GM12874 (cell line): Measurements from ENCODE around the gene TEX53.

Source experiments
- TF ChIP-seq, protein P1 (sequence below): IDR thresholded peaks from 2 replicates; pipeline ENCODE4 v1.5.1; 2011; ENCODE audit warnings: low read depth, mild to moderate bottlenecking, control low read depth, low read length, moderate library complexity; ENCODE audit not compliant: insufficient read depth

The TEX53 gene

DNA sequence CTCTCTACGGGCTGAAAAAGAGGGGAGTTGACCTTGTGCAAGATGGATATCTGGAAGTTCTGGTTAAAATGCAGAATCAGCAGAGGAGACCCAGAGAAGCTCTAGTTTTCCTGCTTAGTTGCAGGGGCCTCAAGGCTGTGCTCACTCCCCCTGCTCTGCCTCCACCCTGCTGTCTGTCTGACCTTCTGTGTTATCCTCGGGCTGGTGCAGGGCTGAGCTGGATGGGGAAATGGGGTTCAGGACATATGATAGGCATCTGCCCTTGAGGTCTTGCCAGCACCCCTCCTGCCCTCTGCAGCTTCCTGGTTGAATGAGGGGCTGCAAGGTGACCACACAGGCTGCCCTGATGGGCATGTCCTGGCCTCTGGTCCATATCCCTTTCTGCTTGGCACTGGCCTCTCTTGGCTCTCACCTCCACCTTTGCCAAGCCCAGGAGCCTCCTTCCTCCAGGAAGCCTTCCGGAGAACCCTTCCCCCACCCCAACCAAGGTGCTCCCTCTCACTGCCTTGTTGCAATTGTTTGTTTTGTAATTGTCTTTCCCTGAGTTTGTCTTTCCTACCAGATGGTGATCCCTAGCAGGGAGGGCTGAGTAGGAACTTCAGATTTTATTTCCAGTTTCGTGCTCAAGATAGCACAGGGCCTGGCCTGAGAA is 45.2 kb downstream of the TEX53 start:
- TF ChIP-seq, protein P1, sequence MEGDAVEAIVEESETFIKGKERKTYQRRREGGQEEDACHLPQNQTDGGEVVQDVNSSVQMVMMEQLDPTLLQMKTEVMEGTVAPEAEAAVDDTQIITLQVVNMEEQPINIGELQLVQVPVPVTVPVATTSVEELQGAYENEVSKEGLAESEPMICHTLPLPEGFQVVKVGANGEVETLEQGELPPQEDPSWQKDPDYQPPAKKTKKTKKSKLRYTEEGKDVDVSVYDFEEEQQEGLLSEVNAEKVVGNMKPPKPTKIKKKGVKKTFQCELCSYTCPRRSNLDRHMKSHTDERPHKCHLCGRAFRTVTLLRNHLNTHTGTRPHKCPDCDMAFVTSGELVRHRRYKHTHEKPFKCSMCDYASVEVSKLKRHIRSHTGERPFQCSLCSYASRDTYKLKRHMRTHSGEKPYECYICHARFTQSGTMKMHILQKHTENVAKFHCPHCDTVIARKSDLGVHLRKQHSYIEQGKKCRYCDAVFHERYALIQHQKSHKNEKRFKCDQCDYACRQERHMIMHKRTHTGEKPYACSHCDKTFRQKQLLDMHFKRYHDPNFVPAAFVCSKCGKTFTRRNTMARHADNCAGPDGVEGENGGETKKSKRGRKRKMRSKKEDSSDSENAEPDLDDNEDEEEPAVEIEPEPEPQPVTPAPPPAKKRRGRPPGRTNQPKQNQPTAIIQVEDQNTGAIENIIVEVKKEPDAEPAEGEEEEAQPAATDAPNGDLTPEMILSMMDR = no peak

DNA sequence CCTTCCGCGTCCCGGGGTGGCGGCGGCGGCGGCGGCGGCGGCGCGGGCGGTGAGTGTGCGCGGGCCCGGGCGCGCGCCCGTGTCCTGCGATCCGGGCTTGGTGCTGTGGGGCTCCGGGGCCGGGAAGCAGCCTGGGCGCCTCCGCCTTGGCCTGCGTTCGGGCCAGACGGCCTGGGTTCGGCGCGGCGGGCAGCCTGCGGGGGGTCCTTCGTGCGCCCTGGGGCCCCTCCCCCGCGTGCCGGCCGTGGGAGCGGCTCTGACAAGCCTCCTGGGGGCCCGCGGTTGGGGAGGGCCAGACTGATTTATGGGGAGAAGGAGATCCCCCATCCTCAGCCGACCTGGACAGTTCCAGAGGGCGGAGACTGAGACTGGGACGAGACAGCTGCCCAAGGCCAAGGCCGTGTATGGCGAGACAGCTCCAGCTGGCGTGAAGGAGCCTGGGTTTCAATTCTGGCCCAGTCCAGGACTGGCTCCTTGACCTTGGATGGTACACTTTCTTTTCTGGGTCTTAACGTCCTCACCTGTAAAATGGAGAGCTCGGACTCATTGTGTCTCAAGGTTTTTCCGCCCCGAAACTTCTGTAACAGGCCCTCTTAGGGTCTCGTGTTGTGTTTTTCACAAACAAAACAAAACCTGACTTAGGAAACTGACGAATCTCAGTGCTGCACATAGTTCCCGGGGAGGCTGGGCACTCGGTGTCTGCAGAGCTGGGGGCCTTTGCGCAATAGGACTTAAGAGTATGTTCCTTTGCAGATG is 45.9 kb downstream of the TEX53 start:
- TF ChIP-seq, protein P1 = no peak

DNA sequence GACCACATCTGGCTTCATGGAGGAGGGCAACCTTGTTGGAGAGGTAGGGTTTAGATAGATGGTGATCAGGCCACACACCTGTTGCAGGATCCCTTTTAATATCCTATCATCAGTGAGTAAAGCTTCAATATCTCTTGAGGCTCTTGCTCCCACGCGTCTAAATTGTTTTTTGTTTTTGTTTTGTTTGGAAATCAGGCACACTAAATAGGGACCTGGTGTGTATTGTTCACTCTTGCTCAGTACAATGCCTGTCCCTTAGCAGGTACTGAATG is 49.1 kb downstream of the TEX53 start:
- TF ChIP-seq, protein P1 = no peak

DNA sequence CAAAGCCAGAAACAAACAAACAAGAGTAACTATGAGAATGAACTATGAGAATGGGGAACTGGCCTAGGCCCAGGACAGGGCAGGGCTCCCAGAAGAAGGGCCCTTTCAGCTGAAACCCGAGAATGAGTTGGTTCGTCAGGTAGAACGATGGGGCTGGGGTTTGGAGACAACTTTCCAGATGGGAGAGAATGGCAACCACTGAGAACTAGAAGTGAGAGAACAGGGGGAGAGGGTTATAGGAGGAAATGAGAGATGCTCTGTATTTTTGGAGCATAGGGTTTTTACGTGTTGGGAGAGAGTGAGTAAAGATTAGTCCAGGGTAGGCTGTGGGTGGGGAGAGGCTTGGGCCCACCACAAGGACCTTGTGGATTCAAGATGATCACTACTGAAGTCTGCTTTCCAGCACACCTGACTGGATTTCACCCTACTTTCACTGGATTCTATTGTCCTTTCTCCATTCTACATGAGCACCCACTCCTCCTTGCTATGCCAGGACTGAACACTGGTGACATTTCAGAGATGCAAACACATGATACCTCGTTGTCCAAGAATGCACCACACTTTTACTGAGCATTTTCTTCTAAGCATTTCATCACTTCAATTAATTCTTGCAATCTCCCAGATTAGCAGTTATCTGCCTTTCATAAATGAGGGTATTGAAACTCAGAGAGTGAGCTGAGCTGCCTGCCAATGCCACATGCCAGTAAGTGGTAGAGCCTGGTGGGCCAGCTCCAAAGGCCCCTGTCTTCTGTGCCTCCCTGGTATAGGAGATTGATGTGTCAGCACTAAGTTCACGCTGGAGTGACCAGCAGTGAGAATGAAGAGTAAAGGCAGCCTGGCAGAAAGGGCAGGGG is 49.7 kb downstream of the TEX53 start:
- TF ChIP-seq, protein P1 = no peak

DNA sequence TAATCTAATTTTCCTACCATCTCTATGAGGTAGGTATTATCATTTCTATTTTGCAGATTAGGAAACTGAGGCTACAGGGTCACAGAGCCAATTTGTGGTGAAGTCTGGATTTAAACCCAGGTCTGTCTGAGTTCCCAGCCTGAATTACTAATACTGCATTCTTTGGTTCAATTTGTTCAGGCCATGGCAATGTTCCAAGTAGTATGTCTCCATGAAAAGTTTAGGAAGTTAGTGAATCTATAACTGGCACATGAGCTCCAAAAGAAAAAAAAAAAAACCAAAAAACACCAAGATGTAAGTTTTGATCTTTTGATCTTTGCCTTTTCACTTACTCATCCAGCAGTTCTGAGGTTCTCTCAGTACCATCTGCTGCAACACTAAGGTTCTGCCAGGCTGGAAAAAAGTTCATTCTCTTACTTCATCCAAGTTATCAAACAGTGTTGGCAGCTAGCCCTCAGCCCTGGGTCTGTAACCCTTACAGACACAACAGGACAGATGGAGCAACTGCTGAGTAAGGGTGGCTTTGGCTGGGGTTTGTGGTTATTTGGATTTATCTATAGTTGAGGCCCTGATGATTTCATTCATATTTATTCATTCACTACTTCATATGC is 50.9 kb downstream of the TEX53 start:
- TF ChIP-seq, protein P1 = no peak
